ENCODE measurements around the gene FHOD3.

The FHOD3 gene

DNA sequence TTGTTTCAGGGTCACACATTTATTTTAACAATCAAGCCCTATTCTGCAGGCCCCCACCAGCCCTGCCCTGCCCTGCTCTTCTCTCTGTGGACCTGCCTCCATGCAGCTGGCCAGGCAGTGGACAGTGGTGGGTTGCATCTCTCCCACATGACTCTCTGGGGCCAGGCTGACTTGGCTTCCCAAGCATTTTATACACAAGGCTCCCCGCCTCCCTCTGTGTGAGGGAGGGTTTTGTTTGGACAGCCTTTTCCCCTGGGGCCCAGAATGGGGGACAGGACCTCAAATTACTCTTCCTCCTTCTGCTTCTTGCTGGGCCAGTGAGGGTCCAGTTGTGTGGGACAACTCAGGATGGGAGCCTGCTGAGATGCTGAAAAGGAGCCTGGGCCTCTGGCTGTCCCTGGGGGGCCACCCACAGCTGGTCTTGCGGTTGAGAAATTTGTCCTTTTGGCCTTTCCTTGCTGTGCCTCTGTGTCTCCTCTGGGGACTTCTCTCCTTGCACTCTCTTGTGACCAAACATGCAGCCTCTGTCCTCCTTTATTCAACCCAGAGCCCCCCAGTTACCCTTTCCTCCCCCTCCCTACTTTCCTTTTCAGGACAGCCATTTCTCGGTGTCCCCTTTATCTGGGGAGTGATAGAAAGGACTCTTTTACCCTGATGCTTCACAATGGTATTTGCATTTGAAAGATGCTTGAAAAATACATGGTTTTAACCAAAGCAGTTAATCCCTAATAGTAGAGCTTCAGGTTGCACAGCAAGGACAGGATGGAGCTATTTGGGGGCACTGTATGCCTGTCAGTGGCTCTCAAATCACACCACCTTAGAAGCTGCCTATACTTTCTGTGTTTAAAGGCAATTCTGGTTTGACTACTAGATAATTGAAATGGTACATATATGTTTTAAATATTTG lies 151.1 kb downstream of the FHOD3 start:
- TF ChIP-seq, protein P1, sequence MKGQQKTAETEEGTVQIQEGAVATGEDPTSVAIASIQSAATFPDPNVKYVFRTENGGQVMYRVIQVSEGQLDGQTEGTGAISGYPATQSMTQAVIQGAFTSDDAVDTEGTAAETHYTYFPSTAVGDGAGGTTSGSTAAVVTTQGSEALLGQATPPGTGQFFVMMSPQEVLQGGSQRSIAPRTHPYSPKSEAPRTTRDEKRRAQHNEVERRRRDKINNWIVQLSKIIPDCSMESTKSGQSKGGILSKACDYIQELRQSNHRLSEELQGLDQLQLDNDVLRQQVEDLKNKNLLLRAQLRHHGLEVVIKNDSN (IDR thresholded peaks at IDR 0.05), result no peak
- TF ChIP-seq NFIC (IDR thresholded peaks at IDR 0.05) (no peak), TCF12 (IDR thresholded peaks at IDR 0.05; ENCODE audit: low read depth) (no peak), RAD21 (IDR thresholded peaks at IDR 0.05; ENCODE audit: low read depth) (no peak), CREB1 (IDR thresholded peaks at IDR 0.05; ENCODE audit: low read depth) (no peak), YY1 (IDR thresholded peaks at IDR 0.05; ENCODE audit: low read depth) (no peak), TAF1 (IDR thresholded peaks at IDR 0.05; ENCODE audit: low read depth) (no peak), TEAD4 (IDR thresholded peaks at IDR 0.05) (no peak), FOXM1 (IDR thresholded peaks at IDR 0.05; ENCODE audit: borderline replicate concordance, low read depth) (no peak)

- TF ChIP-seq REST (IDR thresholded peaks at IDR 0.05; ENCODE audit: low read depth), result no peak
- TF ChIP-seq TAF1 (IDR thresholded peaks at IDR 0.05; ENCODE audit: low read depth), result no peak
- no peak for TF ChIP-seq NFIC (IDR thresholded peaks at IDR 0.05)
- no peak for TF ChIP-seq CREB1 (IDR thresholded peaks at IDR 0.05; ENCODE audit: low read depth)
- no peak for TF ChIP-seq ZBTB7A (IDR thresholded peaks at IDR 0.05; ENCODE audit: low read depth)
- TF ChIP-seq YY1 (IDR thresholded peaks at IDR 0.05; ENCODE audit: low read depth), result no peak
- TF ChIP-seq CEBPB (IDR thresholded peaks at IDR 0.05), result no peak
- TF ChIP-seq FOXM1 (IDR thresholded peaks at IDR 0.05; ENCODE audit: borderline replicate concordance, low read depth), result no peak
- no peak for TF ChIP-seq TEAD4 (IDR thresholded peaks at IDR 0.05)
- TF ChIP-seq, protein P1 (IDR thresholded peaks at IDR 0.05), result no peak
Observed at GRCh38 chr18:36449451-36449850, 151.9 kb downstream of the FHOD3 start.

GRCh38 chr18:36450264-36450663 lies 152.8 kb downstream of the FHOD3 start:
- no peak for TF ChIP-seq RAD21 (IDR thresholded peaks at IDR 0.05; ENCODE audit: low read depth)
- TF ChIP-seq EGR1 (IDR thresholded peaks at IDR 0.05), result no peak
- no peak for TF ChIP-seq REST (IDR thresholded peaks at IDR 0.05; ENCODE audit: low read depth)
- TF ChIP-seq TAF1 (IDR thresholded peaks at IDR 0.05; ENCODE audit: low read depth), result no peak
- TF ChIP-seq TCF12 (IDR thresholded peaks at IDR 0.05; ENCODE audit: low read depth), result no peak
- no peak for TF ChIP-seq CREB1 (IDR thresholded peaks at IDR 0.05; ENCODE audit: low read depth)
- no peak for TF ChIP-seq FOXM1 (IDR thresholded peaks at IDR 0.05; ENCODE audit: borderline replicate concordance, low read depth)
- no peak for TF ChIP-seq EP300 (IDR thresholded peaks at IDR 0.05; ENCODE audit: borderline replicate concordance)
- TF ChIP-seq ZBTB7A (IDR thresholded peaks at IDR 0.05; ENCODE audit: low read depth), result no peak
- no peak for TF ChIP-seq YY1 (IDR thresholded peaks at IDR 0.05; ENCODE audit: low read depth)

DNA sequence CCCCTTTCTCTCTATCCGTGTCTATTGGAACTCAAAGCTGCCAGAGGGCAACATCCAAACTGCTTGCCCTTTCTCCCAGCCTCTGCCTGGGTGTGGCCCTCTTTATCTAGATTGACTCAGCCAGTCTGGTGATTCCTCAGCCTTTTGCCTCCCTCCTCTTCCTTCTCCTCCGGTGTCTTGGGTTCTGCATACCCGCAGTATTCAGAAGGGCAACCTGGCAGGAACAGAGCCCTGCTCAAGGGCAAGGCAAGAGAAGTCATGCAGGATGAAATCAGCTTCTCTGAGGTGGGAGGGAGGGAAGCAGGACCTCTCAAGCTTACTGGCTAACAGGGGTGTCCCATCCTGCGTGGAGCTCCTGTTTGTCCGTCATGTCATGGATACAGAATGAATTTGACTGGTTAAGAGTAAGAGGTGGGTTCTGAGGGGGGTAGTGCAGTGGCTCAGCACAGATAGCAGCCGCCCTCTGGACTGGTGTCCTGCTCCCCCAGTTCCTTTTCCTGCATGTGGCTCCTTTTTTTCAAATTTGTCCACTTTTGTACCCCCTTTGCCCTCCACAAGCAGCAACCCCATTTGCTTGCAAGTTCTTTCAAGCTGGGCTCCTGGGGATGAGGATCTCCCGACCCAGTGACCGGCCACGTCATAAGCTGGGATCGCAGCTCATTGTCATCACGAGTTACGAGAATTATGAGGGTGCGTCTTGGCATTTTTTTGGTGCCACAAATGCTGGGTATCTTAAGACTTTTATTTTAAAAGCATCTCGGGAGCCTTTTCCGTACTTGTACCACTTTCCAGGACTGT lies 154.1 kb downstream of the FHOD3 start:
- TF ChIP-seq NFIC (IDR thresholded peaks at IDR 0.05) (no peak), YY1 (IDR thresholded peaks at IDR 0.05; ENCODE audit: low read depth) (no peak), TAF1 (IDR thresholded peaks at IDR 0.05; ENCODE audit: low read depth) (no peak), FOXM1 (IDR thresholded peaks at IDR 0.05; ENCODE audit: borderline replicate concordance, low read depth) (no peak), EGR1 (IDR thresholded peaks at IDR 0.05) (no peak), TCF12 (IDR thresholded peaks at IDR 0.05; ENCODE audit: low read depth) (no peak), CREB1 (IDR thresholded peaks at IDR 0.05; ENCODE audit: low read depth) (no peak), CEBPB (IDR thresholded peaks at IDR 0.05) (no peak), ZBTB7A (IDR thresholded peaks at IDR 0.05; ENCODE audit: low read depth) (no peak), REST (IDR thresholded peaks at IDR 0.05; ENCODE audit: low read depth) (no peak)
- TF ChIP-seq, protein P2, sequence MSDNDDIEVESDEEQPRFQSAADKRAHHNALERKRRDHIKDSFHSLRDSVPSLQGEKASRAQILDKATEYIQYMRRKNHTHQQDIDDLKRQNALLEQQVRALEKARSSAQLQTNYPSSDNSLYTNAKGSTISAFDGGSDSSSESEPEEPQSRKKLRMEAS (IDR thresholded peaks at IDR 0.05), result no peak
- TF ChIP-seq, protein P1 (IDR thresholded peaks at IDR 0.05), result no peak

Data from Ishikawa (cell line).